Measurements from ENCODE around the gene DPYSL5. TPM values are rescaled to one million over a fixed set of nuclear protein-coding genes. Genes with fewer than 3 reads are reported as not detected.

The DPYSL5 gene
- total RNA-seq, 1 experiment from 2014 or later, result not detected

- Histone ChIP-seq H3K27me3 (replicated peaks) (peaks cover 36% of the 10 kb centered on the region), H3K4me3 (no peak overlapping the region), H3K4me1 (replicated peaks) (no peaks in the 10 kb centered on the region), H3K36me3 (no peaks in the 10 kb centered on the region), H3K27ac (no peak overlapping the region), H3K9me3 (replicated peaks) (no peaks in the 10 kb centered on the region)
- no peak for DNase-seq (ENCODE audit: low read depth in 1 of 2, low spot score in 2 of 2)
Observed at GRCh38 chr2:26818255-26818654, 29.7 kb upstream of the DPYSL5 start.

GRCh38 chr2:26818972-26819371, 29.0 kb upstream of the DPYSL5 start:
- Histone ChIP-seq H3K4me1 (replicated peaks) (no peaks in the 10 kb centered on the region), H3K9me3 (replicated peaks) (no peaks in the 10 kb centered on the region), H3K36me3 (no peaks in the 10 kb centered on the region), H3K27ac (no peak overlapping the region), H3K4me3 (no peak overlapping the region), H3K27me3 (replicated peaks) (peaks cover 36% of the 10 kb centered on the region)
- no peak for DNase-seq (ENCODE audit: low read depth in 1 of 2, low spot score in 2 of 2)

GRCh38 chr2:26820932-26821331, 27.0 kb upstream of the DPYSL5 start:
- H3K9me3 ChIP-seq (replicated peaks), result no peaks in the 10 kb centered on the region
- no peak overlapping the region for H3K27ac ChIP-seq
- H3K4me1 ChIP-seq (replicated peaks), result no peaks in the 10 kb centered on the region
- H3K4me3 ChIP-seq, result no peak overlapping the region
- DNase-seq (ENCODE audit: low read depth in 1 of 2, low spot score in 2 of 2), result no peak
- H3K36me3 ChIP-seq, result no peaks in the 10 kb centered on the region
- H3K27me3 ChIP-seq (replicated peaks), result peaks cover 41% of the 10 kb centered on the region

- H3K9me3 ChIP-seq (replicated peaks), result no peaks in the 10 kb centered on the region
- no peak for DNase-seq (ENCODE audit: low read depth in 1 of 2, low spot score in 2 of 2)
- H3K27ac ChIP-seq, result no peak overlapping the region
- no peaks in the 10 kb centered on the region for H3K36me3 ChIP-seq
- peaks cover 38% of the 10 kb centered on the region for H3K27me3 ChIP-seq (replicated peaks)
- no peaks in the 10 kb centered on the region for H3K4me1 ChIP-seq (replicated peaks)
- H3K4me3 ChIP-seq, result no peak overlapping the region
Observed at GRCh38 chr2:26822877-26823276, 25.1 kb upstream of the DPYSL5 start.

- no peaks in the 10 kb centered on the region for H3K36me3 ChIP-seq
- no peak overlapping the region for H3K4me3 ChIP-seq
- no peaks in the 10 kb centered on the region for H3K9me3 ChIP-seq (replicated peaks)
- no peak for DNase-seq (ENCODE audit: low read depth in 1 of 2, low spot score in 2 of 2)
- no peak overlapping the region for H3K27ac ChIP-seq
- H3K27me3 ChIP-seq (replicated peaks), result peaks cover 43% of the 10 kb centered on the region
- no peaks in the 10 kb centered on the region for H3K4me1 ChIP-seq (replicated peaks)
Observed at GRCh38 chr2:26838121-26838906, 9.6 kb upstream of the DPYSL5 start.

GRCh38 chr2:26840937-26841610, 6.9 kb upstream of the DPYSL5 start:
- no peak overlapping the region for H3K27ac ChIP-seq
- H3K4me3 ChIP-seq, result no peak overlapping the region
- no peak for DNase-seq (ENCODE audit: low read depth in 1 of 2, low spot score in 2 of 2)
- no peaks in the 10 kb centered on the region for H3K9me3 ChIP-seq (replicated peaks)
- H3K36me3 ChIP-seq, result no peaks in the 10 kb centered on the region
- no peaks in the 10 kb centered on the region for H3K4me1 ChIP-seq (replicated peaks)
- peaks cover 50% of the 10 kb centered on the region for H3K27me3 ChIP-seq (replicated peaks)

DNA sequence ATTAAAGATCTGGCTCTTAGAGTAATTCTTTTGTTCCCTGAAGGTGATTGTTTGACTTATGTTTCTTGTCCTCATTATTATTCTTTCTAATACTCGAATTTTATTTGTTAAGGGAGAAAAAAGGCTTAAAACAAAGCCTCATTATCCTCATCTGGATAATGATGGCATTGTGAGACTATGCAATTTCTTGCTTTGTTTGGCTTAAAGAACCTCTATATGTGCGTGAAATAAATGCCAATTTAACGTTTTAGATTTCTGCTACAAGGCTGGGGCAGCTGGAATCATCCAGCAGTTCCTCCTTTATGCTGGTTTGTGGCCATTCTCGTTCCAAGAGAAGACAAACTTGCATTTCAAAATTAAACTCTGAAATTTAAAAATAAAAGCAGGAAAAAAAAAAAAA, 4.9 kb upstream of the DPYSL5 start:
- Histone ChIP-seq H3K36me3 (no peaks in the 10 kb centered on the region), H3K4me3 (no peak overlapping the region), H3K27ac (no peak overlapping the region), H3K4me1 (replicated peaks) (peaks cover 6% of the 10 kb centered on the region), H3K27me3 (replicated peaks) (peaks cover 61% of the 10 kb centered on the region), H3K9me3 (replicated peaks) (no peaks in the 10 kb centered on the region)
- no peak for DNase-seq (ENCODE audit: low read depth in 1 of 2, low spot score in 2 of 2)

- Histone ChIP-seq H3K4me1 (replicated peaks) (peaks cover 19% of the 10 kb centered on the region), H3K9me3 (replicated peaks) (no peaks in the 10 kb centered on the region), H3K27ac (no peak overlapping the region), H3K27me3 (replicated peaks) (peaks cover 71% of the 10 kb centered on the region), H3K36me3 (no peaks in the 10 kb centered on the region), H3K4me3 (no peak overlapping the region)
- no peak for DNase-seq (ENCODE audit: low read depth in 1 of 2, low spot score in 2 of 2)
Observed at GRCh38 chr2:26845021-26845420, 2.9 kb upstream of the DPYSL5 start.

- Histone ChIP-seq H3K4me3 (no peak overlapping the region), H3K4me1 (replicated peaks) (peaks cover 19% of the 10 kb centered on the region), H3K36me3 (no peaks in the 10 kb centered on the region), H3K27ac (no peak overlapping the region), H3K9me3 (replicated peaks) (no peaks in the 10 kb centered on the region), H3K27me3 (replicated peaks) (peaks cover 73% of the 10 kb centered on the region)
- DNase-seq (ENCODE audit: low read depth in 1 of 2, low spot score in 2 of 2), result peak; percentile 64 to 67
Observed at GRCh38 chr2:26846334-26847306, 1.3 kb upstream of the DPYSL5 start.

GRCh38 chr2:26847307-26847654, 651 bp upstream of the DPYSL5 start:
- H3K27me3 ChIP-seq (replicated peaks), result peaks cover 75% of the 10 kb centered on the region
- H3K27ac ChIP-seq, result no peak overlapping the region
- peaks cover 19% of the 10 kb centered on the region for H3K4me1 ChIP-seq (replicated peaks)
- H3K9me3 ChIP-seq (replicated peaks), result no peaks in the 10 kb centered on the region
- no peak overlapping the region for H3K4me3 ChIP-seq
- no peak for DNase-seq (ENCODE audit: low read depth in 1 of 2, low spot score in 2 of 2)
- H3K36me3 ChIP-seq, result no peaks in the 10 kb centered on the region

- H3K27me3 ChIP-seq (replicated peaks), result peaks cover 77% of the 10 kb centered on the region
- H3K4me1 ChIP-seq (replicated peaks), result peaks cover 19% of the 10 kb centered on the region
- H3K9me3 ChIP-seq (replicated peaks), result no peaks in the 10 kb centered on the region; the same call in 1 of the 2 replicates
- peak in 1 of 2 experiments; percentile 15 for DNase-seq (ENCODE audit: low read depth in 1 of 2, low spot score in 2 of 2)
- no peak overlapping the region for H3K4me3 ChIP-seq
- H3K27ac ChIP-seq, result no peak overlapping the region
- no peaks in the 10 kb centered on the region for H3K36me3 ChIP-seq
Observed at GRCh38 chr2:26848336-26849055, 564 bp downstream of the DPYSL5 start.

GRCh38 chr2:26849056-26849999, 1.4 kb downstream of the DPYSL5 start:
- H3K27ac ChIP-seq, result no peak overlapping the region
- no peaks in the 10 kb centered on the region for H3K36me3 ChIP-seq
- H3K9me3 ChIP-seq (replicated peaks), result no peaks in the 10 kb centered on the region; the same call in 1 of the 2 replicates
- peaks cover 85% of the 10 kb centered on the region for H3K27me3 ChIP-seq (replicated peaks)
- no peak for DNase-seq (ENCODE audit: low read depth in 1 of 2, low spot score in 2 of 2)
- no peak overlapping the region for H3K4me3 ChIP-seq
- peaks cover 19% of the 10 kb centered on the region for H3K4me1 ChIP-seq (replicated peaks)

Measured in SJSA1 (cell line).